Coronary artery (tissue), 2 donors: ENCODE measurements around the gene CARMIL1.

Source experiments
- DNase-seq: peaks from one replicate; pipeline ENCODE4 v3.0.0-alpha.2; 2017; ENCODE audit warnings: low spot score
- H3K27ac ChIP-seq, 2 donors: fragments of 200-600 bp; sonication (generic); one replicate each; pipeline ENCODE4 v1.5.1; 2016 to 2019
- H3K4me3 ChIP-seq: fragments of 200-600 bp; sonication (generic); 2 replicates; pipeline ENCODE4 v1.5.1; 2016; ENCODE audit warnings: mild to moderate bottlenecking, moderate library complexity
- TF ChIP-seq, protein P1 (sequence below): fragments of 200-600 bp; sonication (generic); IDR thresholded peaks from one replicate; pipeline ENCODE4 v1.5.1; 2019; ENCODE audit warnings: antibody characterized with exemption

CARMIL1 gene

DNA sequence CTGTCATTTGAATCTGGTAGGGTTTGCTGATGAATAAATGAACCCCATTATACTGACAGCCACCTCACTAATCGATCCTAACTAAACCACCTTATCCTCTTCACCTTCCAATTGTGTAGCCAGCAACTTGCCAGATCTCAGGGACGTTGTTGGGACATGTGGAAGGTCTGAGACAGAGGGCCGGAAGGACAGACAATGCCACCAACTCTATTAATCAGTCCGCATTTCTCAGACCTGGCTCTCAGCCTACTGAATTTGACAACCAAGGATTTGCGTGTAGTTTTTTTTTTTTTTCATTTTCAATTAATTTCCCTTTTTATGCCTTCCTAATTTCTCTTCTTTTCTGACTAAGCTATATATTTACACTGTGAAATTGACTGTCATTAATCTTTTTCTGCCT lies 122.5 kb downstream of the CARMIL1 start:
- no peak overlapping the region for H3K4me3 ChIP-seq
- no peak for DNase-seq
- no peak overlapping the region for H3K27ac ChIP-seq

DNA sequence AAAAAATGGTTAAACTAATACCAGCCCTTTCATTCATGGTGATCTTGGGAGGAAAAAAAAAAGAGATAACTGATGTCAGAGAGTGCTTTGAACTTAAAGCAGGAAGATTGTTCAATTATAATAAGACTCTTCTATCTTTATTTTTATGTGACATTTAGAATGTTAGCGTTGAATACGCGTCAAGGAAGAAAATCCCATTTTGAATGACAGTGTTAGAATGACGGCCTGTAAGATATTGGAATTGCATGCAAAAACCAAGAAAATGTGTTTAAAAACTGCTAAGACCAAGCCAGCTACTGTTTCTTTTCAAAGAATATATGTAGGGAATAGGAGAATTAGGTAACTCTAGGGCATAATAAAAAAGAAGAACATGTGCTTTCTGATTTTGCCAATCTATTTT lies 123.0 kb downstream of the CARMIL1 start:
- TF ChIP-seq, protein P1, sequence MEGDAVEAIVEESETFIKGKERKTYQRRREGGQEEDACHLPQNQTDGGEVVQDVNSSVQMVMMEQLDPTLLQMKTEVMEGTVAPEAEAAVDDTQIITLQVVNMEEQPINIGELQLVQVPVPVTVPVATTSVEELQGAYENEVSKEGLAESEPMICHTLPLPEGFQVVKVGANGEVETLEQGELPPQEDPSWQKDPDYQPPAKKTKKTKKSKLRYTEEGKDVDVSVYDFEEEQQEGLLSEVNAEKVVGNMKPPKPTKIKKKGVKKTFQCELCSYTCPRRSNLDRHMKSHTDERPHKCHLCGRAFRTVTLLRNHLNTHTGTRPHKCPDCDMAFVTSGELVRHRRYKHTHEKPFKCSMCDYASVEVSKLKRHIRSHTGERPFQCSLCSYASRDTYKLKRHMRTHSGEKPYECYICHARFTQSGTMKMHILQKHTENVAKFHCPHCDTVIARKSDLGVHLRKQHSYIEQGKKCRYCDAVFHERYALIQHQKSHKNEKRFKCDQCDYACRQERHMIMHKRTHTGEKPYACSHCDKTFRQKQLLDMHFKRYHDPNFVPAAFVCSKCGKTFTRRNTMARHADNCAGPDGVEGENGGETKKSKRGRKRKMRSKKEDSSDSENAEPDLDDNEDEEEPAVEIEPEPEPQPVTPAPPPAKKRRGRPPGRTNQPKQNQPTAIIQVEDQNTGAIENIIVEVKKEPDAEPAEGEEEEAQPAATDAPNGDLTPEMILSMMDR = no peak
- Histone ChIP-seq H3K27ac (no peak overlapping the region), H3K4me3 (no peak overlapping the region)
- no peak for DNase-seq

More for the DNA sequence above, 122.5 kb downstream of the CARMIL1 start:
- TF ChIP-seq, protein P1 = no peak

DNA sequence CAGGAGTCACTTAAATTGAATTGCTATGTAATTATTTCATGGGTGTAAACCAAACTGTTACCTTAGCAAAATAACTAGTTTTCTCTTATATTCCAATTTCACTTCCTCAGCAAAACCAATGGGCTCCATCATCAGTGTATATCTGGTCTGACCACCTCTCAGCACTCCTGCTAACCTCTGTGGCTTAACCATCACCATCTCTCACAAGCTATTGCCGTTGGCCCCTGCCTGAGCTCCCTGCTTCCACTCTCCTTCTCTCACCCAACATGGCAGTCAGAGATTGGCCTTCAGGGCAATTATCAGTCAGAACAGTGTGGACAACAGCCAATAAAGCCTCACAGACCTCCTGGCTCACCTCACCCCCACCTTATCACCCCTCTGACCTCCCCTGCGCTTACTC lies 124.0 kb downstream of the CARMIL1 start:
- DNase-seq = no peak
- Histone ChIP-seq H3K4me3 (no peak overlapping the region), H3K27ac (no peak overlapping the region)
- TF ChIP-seq, protein P1 = no peak

DNA sequence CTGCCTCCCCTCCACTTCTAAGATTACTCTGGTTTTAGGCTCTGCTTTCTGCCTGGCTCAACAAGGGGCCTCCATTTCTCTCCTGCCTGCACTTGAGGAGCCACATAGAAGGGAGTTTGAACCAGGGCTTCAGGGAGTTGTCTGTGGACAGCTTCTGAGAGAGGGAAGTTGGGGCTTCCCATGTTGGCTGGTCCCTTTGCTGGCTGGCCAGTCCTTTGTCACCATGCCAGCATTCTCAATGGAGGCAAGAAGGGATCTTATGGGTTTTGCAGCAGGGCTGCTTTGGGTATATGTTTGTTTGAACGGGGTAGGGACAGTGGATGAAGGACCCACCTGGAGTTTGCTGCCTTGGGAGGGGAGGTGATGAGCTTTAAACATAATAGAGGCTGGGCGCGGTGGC lies 124.9 kb downstream of the CARMIL1 start:
- peak overlapping the region in 1 of 2 donors; percentile 38 for H3K27ac ChIP-seq
- DNase-seq = no peak
- H3K4me3 ChIP-seq = no peak overlapping the region
- TF ChIP-seq, protein P1 = no peak

DNA sequence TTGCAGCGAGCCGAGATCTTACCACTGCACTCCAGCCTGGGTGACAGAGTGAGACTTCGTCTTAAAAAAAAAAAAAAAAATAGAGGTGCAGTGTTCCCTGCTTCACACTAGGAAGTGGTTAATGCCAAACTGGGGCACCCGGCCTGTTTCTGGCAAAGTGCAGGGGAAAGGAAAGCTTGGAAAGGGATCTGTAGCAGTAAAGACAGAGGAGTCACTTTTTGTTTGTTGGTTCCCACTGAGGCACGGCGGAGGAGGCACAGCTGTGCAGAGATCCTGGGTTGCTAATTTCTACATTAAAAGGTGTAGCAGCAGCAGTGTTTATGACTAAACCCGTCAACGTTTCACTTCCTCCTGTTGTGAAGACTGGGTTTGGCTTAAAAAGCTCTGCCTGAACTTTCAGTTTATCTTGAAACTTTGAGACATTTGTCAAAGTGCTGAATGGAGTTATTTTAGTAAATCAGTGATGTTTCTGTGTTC lies 125.6 kb downstream of the CARMIL1 start:
- Histone ChIP-seq H3K27ac (no peak overlapping the region), H3K4me3 (no peak overlapping the region)
- no peak for DNase-seq
- TF ChIP-seq, protein P1 = no peak

DNA sequence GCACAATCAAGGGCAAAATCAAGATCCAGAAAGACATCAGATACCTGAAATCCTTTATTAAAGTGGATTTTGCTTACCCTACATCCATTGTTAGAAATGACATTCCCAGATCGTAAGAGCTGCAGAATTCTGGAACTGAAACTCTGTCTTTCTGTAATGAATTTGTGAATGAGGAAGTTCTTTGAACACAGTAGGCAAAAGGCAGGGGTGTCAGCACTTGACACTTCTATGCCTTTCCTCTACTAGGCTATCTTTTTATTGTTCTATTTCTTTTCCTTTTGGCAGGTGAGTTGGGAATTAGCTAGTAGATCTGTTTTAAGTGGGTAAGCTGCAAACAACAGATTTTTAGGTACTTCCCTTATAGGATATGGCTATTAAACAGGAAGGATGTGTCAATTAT lies 126.3 kb downstream of the CARMIL1 start:
- TF ChIP-seq, protein P1 = no peak
- H3K4me3 ChIP-seq = no peak overlapping the region
- no peak overlapping the region for H3K27ac ChIP-seq
- DNase-seq = no peak

DNA sequence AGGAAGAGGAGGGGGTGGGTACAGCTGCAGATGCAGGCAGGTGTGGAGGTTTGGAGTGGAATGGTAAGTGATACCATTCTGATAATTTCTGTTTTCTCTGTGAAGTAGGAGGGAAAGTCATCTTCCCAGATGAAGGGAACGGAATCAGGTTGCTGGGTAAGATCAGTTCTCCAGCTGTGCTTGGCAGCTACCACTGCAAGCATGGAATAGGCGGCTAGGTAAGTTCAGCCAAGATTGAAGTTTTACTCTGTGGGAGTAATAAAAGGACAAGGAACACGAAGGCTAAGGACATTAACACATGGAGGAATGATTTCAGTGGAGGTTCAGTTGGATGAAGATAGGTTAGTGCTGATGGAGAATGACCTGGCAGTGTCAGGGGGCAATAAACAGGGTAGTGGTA lies 128.3 kb downstream of the CARMIL1 start:
- TF ChIP-seq, protein P1 = no peak
- H3K27ac ChIP-seq = no peak overlapping the region
- no peak for DNase-seq
- H3K4me3 ChIP-seq = no peak overlapping the region
